GM12878 (cell line): ENCODE data around the gene EED.

ENCODE experiments used
- CTCF ChIP-seq, 3 experiments: IDR thresholded peaks in 2 of 3; conservative IDR thresholded peaks in 1 of 3; 2 replicates each; pipeline ENCODE4 v1.5.1; 2011; ENCODE audit warnings: low read depth in 3 of 3, low read length in 3 of 3, mild to moderate bottlenecking in 3 of 3, control low read depth in 2 of 3, moderate library complexity in 2 of 3, inconsistent platforms in 1 of 3, mixed read lengths in 1 of 3; ENCODE audit not compliant: control insufficient read depth in 2 of 3, insufficient read depth in 1 of 3; ENCODE audit errors: extremely low read depth in 1 of 3
- JUNB ChIP-seq: IDR thresholded peaks from 2 replicates; pipeline ENCODE4 v1.6.1; 2016; ENCODE audit warnings: antibody characterized with exemption, mild to moderate bottlenecking
- POLR2A ChIP-seq: IDR thresholded peaks from 2 replicates; pipeline ENCODE4 v1.6.1; 2011; ENCODE audit warnings: low read depth, mild to moderate bottlenecking, low read length

GRCh38 chr11:86243396-86243795, 1.2 kb upstream of the EED start:
- no peak for TF ChIP-seq JUNB
- no peak for TF ChIP-seq CTCF (IDR thresholded peaks at IDR 0.05 in 2 of 3, conservative IDR thresholded peaks at IDR 0.05 in 1 of 3; ENCODE audit: control insufficient read depth in 2 of 3, extremely low read depth in 1 of 3, insufficient read depth in 1 of 3, low read depth in 3 of 3, low read length in 3 of 3)
- TF ChIP-seq POLR2A = no peak
